Stimulated activated CD4-positive, alpha-beta T cell treated with anti-CD3 and anti-CD28 coated beads, Interleukin-12 subunit alpha, Interleukin-12 subunit beta, amount 100 ng/mL, for 24 hours (primary cell): ENCODE data around the gene HOXD12.

Experiments used
- DNase-seq, 2 experiments: peaks; one replicate each; pipeline ENCODE4 v3.0.0-alpha.2; 2020; ENCODE audit warnings: low read depth in 2 of 2

The HOXD12 gene

GRCh38 chr2:176118601-176119339 is 19.2 kb downstream of the HOXD12 start:
- DNase-seq: no peak

- DNase-seq: no peak
Measured at GRCh38 chr2:176120364-176121189, 21.0 kb downstream of the HOXD12 start.

GRCh38 chr2:176121190-176122051 is 21.8 kb downstream of the HOXD12 start:
- no peak for DNase-seq

DNA sequence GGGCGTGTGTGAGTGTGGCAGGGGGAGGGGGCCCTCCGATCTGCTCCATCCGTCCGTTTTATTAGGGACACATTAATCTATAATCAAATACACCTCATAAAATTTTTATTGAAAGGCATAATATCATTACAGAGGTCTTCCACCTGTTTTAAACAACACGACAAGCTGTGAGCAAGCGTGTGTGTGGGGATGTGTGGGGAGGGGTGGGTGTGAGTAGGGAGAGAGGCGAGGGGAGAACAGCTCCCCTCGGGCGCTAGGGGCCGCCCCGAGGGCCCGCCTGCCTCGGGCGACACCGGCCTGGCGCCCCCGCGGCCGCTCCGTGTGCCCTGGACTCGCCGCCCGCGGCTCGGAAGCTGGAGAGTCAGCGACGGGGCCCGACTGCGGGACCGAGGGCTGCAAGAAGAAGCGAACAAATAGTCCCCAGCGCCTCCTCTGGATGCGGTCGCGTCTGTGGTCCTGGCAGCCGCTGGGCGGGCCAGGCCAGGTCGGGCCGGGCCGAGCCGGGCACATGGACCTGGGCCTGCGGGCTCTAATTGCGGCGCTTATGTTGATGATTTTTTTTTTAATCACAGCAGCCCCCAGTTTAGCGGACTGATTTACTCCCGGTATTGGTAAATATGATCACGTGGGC is 22.6 kb downstream of the HOXD12 start:
- DNase-seq: no peak

- no peak for DNase-seq
Measured at GRCh38 chr2:176122683-176123410, 23.3 kb downstream of the HOXD12 start, which contains the start of gene HOXD9. HOXD9 (plus strand) TSS chr2:176122719; CDS start chr2:176122769, 50 bp downstream.

DNA sequence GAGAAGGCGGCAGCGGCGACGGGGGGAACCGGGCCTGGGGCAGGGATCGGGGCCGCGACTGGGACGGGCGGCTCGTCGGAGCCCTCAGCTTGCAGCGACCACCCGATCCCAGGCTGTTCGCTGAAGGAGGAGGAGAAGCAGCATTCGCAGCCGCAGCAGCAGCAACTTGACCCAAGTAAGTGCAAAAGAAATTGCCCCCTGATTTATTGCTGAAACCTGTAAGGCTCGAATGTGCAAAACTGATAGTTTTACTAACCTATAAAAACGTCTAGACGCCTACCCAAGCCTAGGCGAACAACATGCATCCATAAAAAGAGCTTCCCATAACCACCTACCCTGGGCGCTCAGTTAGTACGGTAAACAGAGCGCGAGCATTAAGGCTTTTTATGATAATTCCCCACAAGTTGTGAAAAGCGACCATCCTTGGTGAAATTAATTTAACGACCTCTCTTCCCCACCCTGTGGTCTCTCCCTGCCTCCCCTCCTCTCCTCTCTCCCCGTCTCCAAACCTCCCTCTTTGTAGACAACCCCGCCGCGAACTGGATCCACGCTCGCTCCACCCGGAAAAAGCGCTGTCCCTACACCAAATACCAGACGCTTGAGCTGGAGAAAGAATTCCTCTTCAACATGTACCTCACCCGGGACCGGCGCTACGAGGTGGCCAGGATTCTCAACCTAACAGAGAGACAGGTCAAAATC is 24.0 kb downstream of the HOXD12 start:
- DNase-seq: no peak

- DNase-seq: no peak
Measured at GRCh38 chr2:176124110-176124946, 24.7 kb downstream of the HOXD12 start.

- DNase-seq: no peak
Measured at GRCh38 chr2:176124947-176125771, 25.6 kb downstream of the HOXD12 start.

DNA sequence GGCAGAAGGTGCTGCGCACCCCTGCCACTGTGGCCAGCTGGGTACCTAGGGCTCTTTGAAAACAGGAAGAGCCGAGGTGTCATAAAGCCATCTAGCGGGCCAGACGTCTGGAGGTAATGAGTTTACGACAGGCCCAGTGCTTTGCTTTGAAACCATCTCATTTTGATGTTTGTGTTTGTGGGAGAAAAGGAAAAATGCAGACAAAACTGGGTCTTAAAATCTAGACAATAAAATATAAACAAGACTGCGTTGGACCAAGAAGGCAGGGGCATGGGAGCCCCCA is 26.1 kb downstream of the HOXD12 start:
- no peak for DNase-seq

- DNase-seq: peak; percentile 38 to 60
Measured at GRCh38 chr2:176126929-176127773, 27.6 kb downstream of the HOXD12 start.

DNA sequence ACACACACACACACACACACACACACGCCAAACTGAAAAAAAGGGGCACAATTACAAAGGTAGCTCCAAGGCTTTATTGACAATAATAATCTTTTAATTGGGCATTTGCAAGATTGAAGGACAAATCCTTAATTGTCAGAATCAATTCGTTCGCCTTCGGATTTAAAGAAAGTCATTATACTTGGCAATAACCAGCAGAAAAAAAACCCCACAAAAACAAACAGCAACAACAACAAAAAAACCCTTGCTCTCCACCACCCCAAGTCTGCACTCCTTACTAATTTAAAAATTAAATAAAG is 28.1 kb downstream of the HOXD12 start:
- no peak for DNase-seq

- DNase-seq: no peak
Measured at GRCh38 chr2:176128172-176128981, 28.8 kb downstream of the HOXD12 start.

DNA sequence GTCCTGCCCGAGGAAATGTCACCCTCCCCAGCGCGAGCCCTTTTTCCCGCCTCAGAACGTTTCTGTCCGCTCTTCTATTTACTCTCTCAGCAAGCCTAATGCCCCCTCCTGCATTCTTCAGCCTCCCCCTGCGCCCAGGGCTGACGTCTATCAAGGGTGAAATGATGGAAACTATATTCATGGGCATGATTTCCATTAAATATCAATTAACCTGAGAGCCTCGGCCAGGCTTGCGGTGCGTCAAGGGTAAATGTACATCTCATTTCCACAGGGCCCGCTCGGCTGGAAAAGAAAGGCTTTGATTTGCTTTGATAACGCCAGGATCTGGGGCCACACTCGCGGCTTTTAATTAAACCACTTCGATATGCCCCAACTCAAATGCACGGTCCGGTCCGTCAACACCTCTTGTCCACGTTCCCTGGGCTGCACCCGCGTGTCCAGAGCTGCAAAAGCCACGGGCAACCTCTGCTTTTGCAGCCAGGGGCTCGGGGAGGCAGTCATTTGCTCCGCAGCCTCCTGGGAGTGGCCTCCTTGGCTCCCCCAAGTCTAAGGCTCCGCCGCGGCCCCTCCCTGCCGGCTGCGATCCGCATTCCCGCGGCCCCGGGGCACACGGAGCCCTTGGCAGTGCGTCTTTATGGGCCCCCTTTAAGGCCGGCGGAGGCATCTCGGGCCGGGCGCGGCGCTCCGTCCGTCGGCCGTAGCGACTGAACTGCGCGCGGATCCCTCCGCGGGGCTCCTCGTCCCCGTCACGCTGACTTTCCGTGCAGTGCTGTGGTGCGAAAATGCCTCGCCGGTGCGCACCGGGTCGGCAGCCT is 29.6 kb downstream of the HOXD12 start, which contains the start of gene HOXD8:
HOXD8 (plus strand) TSS at position 724 of the 815 bp plus-strand sequence. CDS start 662 bp downstream, outside the sequence.
- no peak for DNase-seq

DNA sequence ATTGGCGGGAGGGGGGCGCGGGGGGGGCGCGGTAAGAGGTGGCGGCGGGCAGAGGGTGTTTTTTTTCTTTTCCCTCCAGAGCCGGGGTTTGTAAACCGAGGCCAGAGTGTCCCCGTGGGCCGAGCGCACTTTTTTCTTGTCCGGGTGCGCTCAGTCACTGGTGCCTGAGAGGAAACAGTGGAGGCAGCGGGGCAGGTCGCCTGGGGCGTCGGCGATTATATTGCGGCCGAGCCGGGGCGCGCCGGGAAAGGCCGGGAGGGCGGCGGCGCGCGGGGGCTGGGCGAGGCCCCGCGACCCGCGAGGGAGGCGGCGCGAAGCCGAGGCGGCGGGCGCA is 30.2 kb downstream of the HOXD12 start:
- DNase-seq: no peak

GRCh38 chr2:176130147-176130956 is 30.8 kb downstream of the HOXD12 start:
- DNase-seq: no peak
